Fibroblast of skin of abdomen (primary cell): ENCODE data around the gene PI4KA.
A peak's percentile ranks its signal among the peaks of the same experiment; 100 is the strongest.

ENCODE experiments used
- DNase-seq: peaks from one replicate; pipeline ENCODE4 v3.0.0-alpha.2; 2013

The PI4KA gene

GRCh38 chr22:20792966-20793728 lies 65.5 kb downstream of the PI4KA start:
- peak; percentile 18 for DNase-seq

DNA sequence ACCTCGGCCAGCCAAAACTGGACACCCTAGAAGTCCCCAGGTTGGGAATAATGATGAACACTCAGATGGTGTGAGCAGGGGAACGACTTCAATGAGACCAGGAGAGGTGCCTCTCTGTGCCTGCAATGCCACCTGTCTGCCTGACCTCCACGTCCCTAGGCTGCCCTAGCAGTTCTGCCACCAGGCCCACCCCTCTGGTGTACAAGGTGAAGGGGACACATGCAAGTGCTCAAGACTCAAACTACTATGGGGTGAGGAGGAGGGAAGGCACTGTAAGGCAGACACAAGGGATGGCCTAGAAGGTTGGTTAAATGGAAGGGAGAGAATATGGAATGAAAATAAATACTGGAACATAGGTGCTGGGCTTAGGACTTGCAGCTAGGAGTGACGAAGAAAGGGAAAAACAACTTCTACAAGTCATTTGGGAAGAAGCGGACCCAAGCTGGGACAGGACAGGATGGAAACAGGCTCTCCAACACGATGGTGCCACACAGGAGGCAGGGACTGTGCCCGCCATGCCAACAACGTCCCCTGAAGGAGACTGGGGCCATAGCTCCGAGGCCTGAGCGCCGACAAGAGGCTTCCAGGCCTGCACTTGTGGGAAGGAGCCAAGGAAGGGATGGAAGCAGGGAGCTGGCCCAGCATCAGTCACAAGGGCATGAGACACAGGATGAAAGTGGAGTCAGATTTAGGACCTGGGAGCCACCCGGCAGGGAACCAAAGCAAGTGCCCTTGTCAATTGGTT lies 66.2 kb downstream of the PI4KA start:
- DNase-seq, result no peak

GRCh38 chr22:20788627-20789344 lies 69.8 kb downstream of the PI4KA start:
- DNase-seq, result no peak

- no peak for DNase-seq
These were observed 70.6 kb downstream of the PI4KA start for GRCh38 chr22:20787746-20788626.

DNA sequence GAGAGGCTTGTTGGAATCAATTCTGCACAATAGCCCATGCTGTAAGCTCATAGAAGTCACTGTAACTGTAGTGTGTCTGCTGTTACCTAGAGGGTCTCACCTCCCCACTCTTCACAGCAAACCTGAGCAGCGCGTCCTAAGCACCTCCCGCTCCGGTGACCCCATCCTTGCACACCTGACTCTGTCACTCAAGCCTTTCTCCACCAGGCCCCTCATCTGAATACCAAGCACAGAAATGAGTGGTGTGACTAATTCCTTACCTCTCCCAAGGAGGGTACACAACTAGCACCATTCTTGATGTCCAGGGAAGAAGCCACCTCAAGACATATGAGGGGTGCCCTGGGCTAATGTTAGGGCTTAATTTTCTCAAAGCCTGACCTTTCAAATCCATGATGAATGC lies 71.4 kb downstream of the PI4KA start:
- no peak for DNase-seq

GRCh38 chr22:20786536-20786979 lies 72.1 kb downstream of the PI4KA start:
- DNase-seq, result no peak

GRCh38 chr22:20786048-20786447 lies 72.6 kb downstream of the PI4KA start:
- no peak for DNase-seq

- DNase-seq, result no peak
These were observed 73.2 kb downstream of the PI4KA start for GRCh38 chr22:20785415-20785814.

- DNase-seq, result peak; percentile 47
These were observed 74.5 kb downstream of the PI4KA start for GRCh38 chr22:20783844-20784723.

DNA sequence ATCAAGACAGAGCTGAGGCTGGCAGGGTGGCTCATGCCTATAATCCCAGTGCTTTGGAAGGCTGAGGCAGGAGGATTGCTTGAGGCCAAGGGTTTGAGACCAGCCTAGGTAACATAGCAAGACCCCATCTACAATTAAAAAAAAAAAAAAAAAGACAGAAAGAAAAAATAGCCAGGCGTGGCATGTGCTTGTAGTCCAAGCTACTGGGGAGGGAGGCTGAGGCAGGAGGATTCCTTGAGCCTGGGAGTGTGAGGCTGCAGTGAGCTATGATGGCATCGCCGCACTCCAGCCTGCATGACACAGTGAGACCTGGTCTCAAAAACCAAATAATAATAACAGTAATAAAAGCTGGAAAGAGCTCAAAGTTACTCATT lies 75.3 kb downstream of the PI4KA start:
- DNase-seq, result no peak

- no peak for DNase-seq
These were observed 75.9 kb downstream of the PI4KA start for GRCh38 chr22:20782596-20783299.

DNA sequence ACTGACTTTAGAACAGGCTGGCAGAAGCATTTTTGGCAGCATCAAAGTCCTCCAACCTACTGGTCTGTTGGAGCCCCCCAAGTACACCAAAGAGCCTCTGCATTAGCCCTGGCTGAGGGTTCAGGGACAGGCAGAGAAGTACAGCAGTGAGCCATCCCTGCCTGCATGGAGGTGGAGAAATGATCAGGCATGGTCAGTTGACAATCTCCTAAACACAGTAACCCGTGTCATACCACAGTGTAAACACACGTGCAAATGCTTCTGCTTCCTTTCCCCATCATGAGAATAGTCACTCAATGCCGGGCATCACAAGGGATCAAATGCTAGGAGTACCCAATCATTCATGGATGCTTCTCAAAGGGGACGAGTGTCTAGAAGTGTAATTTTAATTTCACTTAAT lies 76.5 kb downstream of the PI4KA start:
- no peak for DNase-seq

- DNase-seq, result no peak
These were observed 77.2 kb downstream of the PI4KA start for GRCh38 chr22:20781272-20781990.

GRCh38 chr22:20779818-20780158 lies 78.8 kb downstream of the PI4KA start:
- no peak for DNase-seq

GRCh38 chr22:20779014-20779817 lies 79.4 kb downstream of the PI4KA start:
- DNase-seq, result no peak

GRCh38 chr22:20777420-20778177 lies 81.0 kb downstream of the PI4KA start:
- DNase-seq, result peak; percentile 6

DNA sequence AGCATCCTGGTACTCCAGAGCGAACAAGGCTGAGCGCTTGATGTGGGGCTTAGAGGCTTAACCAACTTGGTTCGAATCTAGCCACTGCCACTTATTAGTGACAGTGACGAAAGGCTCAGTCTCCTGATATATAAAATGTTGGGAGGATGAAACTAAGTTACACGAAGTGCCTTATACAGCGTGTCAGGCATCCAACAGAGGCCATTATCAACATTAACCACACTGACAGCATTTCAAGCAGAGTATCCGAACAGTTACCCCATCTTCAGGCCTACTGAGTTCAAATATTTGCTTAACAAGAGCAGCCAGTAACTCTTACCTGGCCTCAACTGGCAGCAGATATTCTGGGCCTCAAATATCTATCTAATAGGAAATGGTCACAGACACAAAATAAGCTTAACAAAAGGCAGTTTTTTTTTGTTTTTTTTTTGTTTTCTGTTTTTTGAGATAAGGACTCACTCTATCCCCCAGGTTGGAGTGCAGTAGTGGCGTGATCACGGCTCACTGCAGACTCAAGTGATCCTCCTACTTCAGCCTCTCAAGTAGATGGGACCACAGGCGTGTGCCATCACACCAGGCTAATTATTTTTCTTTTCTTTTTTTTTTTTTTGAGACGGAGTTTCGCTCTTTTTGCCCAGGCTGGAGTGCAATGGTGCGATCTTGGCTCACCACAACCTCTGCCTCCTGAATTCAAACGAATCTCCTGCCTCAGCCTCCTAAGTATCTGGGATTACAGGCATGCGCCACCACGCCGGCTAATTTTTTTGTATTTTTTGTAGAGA lies 81.8 kb downstream of the PI4KA start:
- DNase-seq, result no peak
